Measurements from ENCODE around the gene LSS. TPM values are rescaled to one million over a fixed set of nuclear protein-coding genes. Genes with fewer than 3 reads are reported as not detected.

The LSS gene
- total RNA-seq, 1 experiment from 2014 or later: 121 TPM

DNA sequence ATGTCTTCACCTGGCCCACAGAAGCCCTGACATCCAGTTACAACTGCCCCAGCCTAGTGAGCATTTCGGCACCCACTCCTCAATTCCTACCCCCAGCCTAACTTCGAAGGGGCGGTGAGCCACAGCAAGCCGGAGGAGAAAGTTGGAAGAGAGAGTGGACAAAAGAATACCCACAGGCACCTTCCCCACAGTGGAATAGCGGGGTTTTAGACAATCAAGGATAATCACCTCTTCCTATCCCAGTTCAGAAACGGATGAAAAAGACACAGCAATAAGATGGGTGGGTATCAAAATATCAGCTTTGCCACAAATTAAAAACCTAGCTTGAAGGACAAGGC lies 1.3 kb upstream of the LSS start:
- H3K36me3 ChIP-seq (ENCODE audit: control insufficient read depth, insufficient read depth, low read length): no peaks in the 10 kb centered on the region
- no peaks in the 10 kb centered on the region for H3K9me3 Mint-ChIP-seq (ENCODE audit: unreplicated experiment)
- POLR2A ChIA-PET: interaction anchor here (0.6 kb wide), 1 partner anchor 93 kb away, joined by 3 read pairs; no protein-coding TSS in a partner anchor
- no peaks in the 10 kb centered on the region for H3K27me3 Mint-ChIP-seq (ENCODE audit: insufficient read depth, unreplicated experiment)
- BruUV-seq (replicated peaks): no TSS peak
- CTCF ChIA-PET: interaction anchor here (0.6 to 1.1 kb wide), 3 partner anchors 13 to 95 kb away, joined by 4 to 5 read pairs (median 4); no protein-coding TSS in a partner anchor
- TF ChIP-seq, protein P1, sequence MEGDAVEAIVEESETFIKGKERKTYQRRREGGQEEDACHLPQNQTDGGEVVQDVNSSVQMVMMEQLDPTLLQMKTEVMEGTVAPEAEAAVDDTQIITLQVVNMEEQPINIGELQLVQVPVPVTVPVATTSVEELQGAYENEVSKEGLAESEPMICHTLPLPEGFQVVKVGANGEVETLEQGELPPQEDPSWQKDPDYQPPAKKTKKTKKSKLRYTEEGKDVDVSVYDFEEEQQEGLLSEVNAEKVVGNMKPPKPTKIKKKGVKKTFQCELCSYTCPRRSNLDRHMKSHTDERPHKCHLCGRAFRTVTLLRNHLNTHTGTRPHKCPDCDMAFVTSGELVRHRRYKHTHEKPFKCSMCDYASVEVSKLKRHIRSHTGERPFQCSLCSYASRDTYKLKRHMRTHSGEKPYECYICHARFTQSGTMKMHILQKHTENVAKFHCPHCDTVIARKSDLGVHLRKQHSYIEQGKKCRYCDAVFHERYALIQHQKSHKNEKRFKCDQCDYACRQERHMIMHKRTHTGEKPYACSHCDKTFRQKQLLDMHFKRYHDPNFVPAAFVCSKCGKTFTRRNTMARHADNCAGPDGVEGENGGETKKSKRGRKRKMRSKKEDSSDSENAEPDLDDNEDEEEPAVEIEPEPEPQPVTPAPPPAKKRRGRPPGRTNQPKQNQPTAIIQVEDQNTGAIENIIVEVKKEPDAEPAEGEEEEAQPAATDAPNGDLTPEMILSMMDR (IDR thresholded peaks at IDR 0.05; ENCODE audit: insufficient read depth in 1 of 2, low read depth in 1 of 2, low read length in 1 of 2, severe bottlenecking in 1 of 2, unreplicated experiment in 1 of 2): no peak
- peaks cover 26% of the 10 kb centered on the region for H3K4me1 Mint-ChIP-seq (ENCODE audit: low read depth, unreplicated experiment)
- no peaks in the 10 kb centered on the region for H3K27me3 ChIP-seq (replicated peaks; ENCODE audit: control insufficient read depth, insufficient read depth, low read length)
- H3K4me3 ChIP-seq (ENCODE audit: low read depth, low read length): peak overlapping the region; percentile 93
- peak overlapping the region; percentile 93 for H3K4me3 Mint-ChIP-seq (ENCODE audit: unreplicated experiment)
- intact Hi-C loops (cut with micrococcal nuclease; ENCODE audit: unreplicated experiment): loop anchor here (5.0 to 10.0 kb wide), 2 partner anchors 85 to 92 kb away; partner anchors contain the start of genes C21orf58 and PCNT
- H3K4me1 ChIP-seq: peaks cover 25% of the 10 kb centered on the region
- H3K9me3 ChIP-seq: no peaks in the 10 kb centered on the region
- peak overlapping the region; percentile 99 for H3K27ac Mint-ChIP-seq (ENCODE audit: unreplicated experiment)
- DNase-seq: no peak
- H3K36me3 Mint-ChIP-seq (ENCODE audit: insufficient read depth, unreplicated experiment): peaks cover 75% of the 10 kb centered on the region

DNA sequence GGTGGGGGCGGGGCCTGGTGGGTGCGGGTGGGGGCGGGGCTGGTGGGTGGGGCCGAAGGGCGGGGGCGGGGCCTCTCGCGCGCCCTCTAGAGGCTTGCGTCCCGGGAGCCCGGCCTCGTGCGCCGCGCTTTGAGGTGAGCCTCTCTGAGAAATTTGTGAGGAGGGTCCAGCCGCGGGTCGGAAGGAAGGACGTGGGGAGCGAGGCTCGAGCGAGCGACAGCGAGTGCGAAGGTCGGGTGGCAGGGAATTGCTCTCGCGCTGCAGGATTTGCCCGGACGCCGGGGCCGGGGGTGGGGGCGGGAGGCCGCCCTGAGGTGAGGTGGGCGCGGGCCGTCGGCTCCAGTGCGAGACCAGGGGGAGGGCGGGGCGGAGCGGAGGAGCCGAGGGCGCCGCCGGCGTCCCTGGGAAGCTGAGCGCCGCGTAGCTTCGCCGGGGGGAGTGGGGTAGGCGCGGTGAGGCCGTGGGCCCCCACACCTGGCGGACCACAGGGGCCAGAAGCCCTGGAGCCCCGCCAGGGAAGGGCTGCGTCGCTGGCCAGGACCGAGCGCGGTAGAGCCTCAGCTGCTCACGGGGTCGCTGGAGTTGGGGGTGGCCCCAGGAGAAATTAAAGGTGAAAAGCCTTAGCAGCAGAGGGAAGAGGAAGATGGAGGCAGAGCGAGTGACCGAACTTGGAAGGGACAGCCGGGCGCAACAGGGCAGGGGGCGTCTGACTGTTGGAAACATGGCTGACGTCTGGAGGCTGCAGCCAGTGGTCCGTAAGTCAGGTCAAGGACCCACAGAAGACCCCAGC lies 754 bp upstream of the LSS start:
- no TSS peak for BruUV-seq (replicated peaks)
- Mint-ChIP-seq H3K27me3 (ENCODE audit: insufficient read depth, unreplicated experiment) (no peaks in the 10 kb centered on the region), H3K36me3 (ENCODE audit: insufficient read depth, unreplicated experiment) (peaks cover 73% of the 10 kb centered on the region), H3K9me3 (ENCODE audit: unreplicated experiment) (no peaks in the 10 kb centered on the region), H3K27ac (ENCODE audit: unreplicated experiment) (peak overlapping the region; percentile 99), H3K4me1 (ENCODE audit: low read depth, unreplicated experiment) (peaks cover 28% of the 10 kb centered on the region), H3K4me3 (ENCODE audit: unreplicated experiment) (peak overlapping the region; percentile 93)
- DNase-seq: peak in 1 of 2 experiments; percentile 68
- Histone ChIP-seq H3K27me3 (replicated peaks; ENCODE audit: control insufficient read depth, insufficient read depth, low read length) (no peaks in the 10 kb centered on the region), H3K9me3 (no peaks in the 10 kb centered on the region), H3K4me3 (ENCODE audit: low read depth, low read length) (peak overlapping the region; percentile 93), H3K36me3 (ENCODE audit: control insufficient read depth, insufficient read depth, low read length) (no peaks in the 10 kb centered on the region), H3K4me1 (peaks cover 31% of the 10 kb centered on the region)
- ChIA-PET POLR2A (interaction anchor here (0.6 kb wide), 1 partner anchor 94 kb away, joined by 3 read pairs; no protein-coding TSS in a partner anchor), CTCF (interaction anchor here (0.6 to 1.0 kb wide), 2 partner anchors 13 to 96 kb away, joined by 4 to 5 read pairs; no protein-coding TSS in a partner anchor)
- intact Hi-C loops (cut with micrococcal nuclease; ENCODE audit: unreplicated experiment): loop anchor here (5.0 to 10.0 kb wide), 2 partner anchors 85 to 93 kb away; partner anchors contain the start of genes C21orf58 and PCNT
- TF ChIP-seq, protein P1 (IDR thresholded peaks at IDR 0.05; ENCODE audit: insufficient read depth in 1 of 2, low read depth in 1 of 2, low read length in 1 of 2, severe bottlenecking in 1 of 2, unreplicated experiment in 1 of 2): peak; percentile 44 to 71

- Mint-ChIP-seq H3K4me1 (ENCODE audit: low read depth, unreplicated experiment) (peaks cover 33% of the 10 kb centered on the region), H3K27ac (ENCODE audit: unreplicated experiment) (peak overlapping the region; percentile 99), H3K9me3 (ENCODE audit: unreplicated experiment) (no peaks in the 10 kb centered on the region), H3K36me3 (ENCODE audit: insufficient read depth, unreplicated experiment) (peaks cover 65% of the 10 kb centered on the region), H3K27me3 (ENCODE audit: insufficient read depth, unreplicated experiment) (no peaks in the 10 kb centered on the region), H3K4me3 (ENCODE audit: unreplicated experiment) (peak overlapping the region; percentile 93)
- no peaks in the 10 kb centered on the region for H3K9me3 ChIP-seq
- POLR2A ChIA-PET: no interaction called here
- peak overlapping the region; percentile 97 for H3K4me3 ChIP-seq (ENCODE audit: low read depth, low read length)
- TF ChIP-seq, protein P1 (IDR thresholded peaks at IDR 0.05; ENCODE audit: insufficient read depth in 1 of 2, low read depth in 1 of 2, low read length in 1 of 2, severe bottlenecking in 1 of 2, unreplicated experiment in 1 of 2): no peak
- DNase-seq: no peak
- CTCF ChIA-PET: no interaction called here
- intact Hi-C loops (cut with micrococcal nuclease; ENCODE audit: unreplicated experiment): loop anchor here (5.0 to 10.0 kb wide), 2 partner anchors 83 to 94 kb away; partner anchors contain the start of genes C21orf58 and PCNT
- no peaks in the 10 kb centered on the region for H3K36me3 ChIP-seq (ENCODE audit: control insufficient read depth, insufficient read depth, low read length)
- H3K4me1 ChIP-seq: peaks cover 32% of the 10 kb centered on the region
- no TSS peak for BruUV-seq (replicated peaks)
- H3K27me3 ChIP-seq (replicated peaks; ENCODE audit: control insufficient read depth, insufficient read depth, low read length): no peaks in the 10 kb centered on the region
Measured at GRCh38 chr21:46227811-46228344, 696 bp downstream of the LSS start.
